Measurements from ENCODE around the gene NRG2. TPM values are rescaled to one million over a fixed set of nuclear protein-coding genes. Genes with fewer than 3 reads are reported as not detected.

Gene NRG2
- total RNA-seq, 1 experiment from 2014 or later, result 0.59 TPM

DNA sequence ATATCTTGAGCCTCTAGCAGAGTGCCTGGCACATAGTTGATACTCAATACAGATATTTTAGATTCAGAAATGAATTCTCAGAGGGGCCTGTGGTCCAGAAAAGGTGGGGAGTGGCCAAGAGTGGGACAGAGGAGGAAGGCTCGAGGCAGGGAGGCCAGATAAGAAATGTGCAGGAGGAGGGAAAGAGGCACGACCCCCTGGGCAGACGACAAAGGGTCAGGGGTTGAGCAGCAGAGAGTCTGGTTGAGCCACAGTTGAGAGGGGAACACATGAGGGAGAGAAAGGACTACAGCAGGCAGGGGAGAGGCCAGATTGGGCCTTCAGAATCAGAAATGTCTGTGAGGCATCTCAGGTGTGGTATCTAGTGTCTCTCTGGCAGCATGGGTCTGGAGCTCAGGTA is 158.4 kb downstream of the NRG2 start:
- no TSS peak for BruUV-seq (replicated peaks)
- no peaks in the 10 kb centered on the region for H3K9me3 ChIP-seq
- TF ChIP-seq, protein P1, sequence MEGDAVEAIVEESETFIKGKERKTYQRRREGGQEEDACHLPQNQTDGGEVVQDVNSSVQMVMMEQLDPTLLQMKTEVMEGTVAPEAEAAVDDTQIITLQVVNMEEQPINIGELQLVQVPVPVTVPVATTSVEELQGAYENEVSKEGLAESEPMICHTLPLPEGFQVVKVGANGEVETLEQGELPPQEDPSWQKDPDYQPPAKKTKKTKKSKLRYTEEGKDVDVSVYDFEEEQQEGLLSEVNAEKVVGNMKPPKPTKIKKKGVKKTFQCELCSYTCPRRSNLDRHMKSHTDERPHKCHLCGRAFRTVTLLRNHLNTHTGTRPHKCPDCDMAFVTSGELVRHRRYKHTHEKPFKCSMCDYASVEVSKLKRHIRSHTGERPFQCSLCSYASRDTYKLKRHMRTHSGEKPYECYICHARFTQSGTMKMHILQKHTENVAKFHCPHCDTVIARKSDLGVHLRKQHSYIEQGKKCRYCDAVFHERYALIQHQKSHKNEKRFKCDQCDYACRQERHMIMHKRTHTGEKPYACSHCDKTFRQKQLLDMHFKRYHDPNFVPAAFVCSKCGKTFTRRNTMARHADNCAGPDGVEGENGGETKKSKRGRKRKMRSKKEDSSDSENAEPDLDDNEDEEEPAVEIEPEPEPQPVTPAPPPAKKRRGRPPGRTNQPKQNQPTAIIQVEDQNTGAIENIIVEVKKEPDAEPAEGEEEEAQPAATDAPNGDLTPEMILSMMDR (IDR thresholded peaks at IDR 0.05; ENCODE audit: insufficient read depth in 1 of 2, low read depth in 1 of 2, low read length in 1 of 2, severe bottlenecking in 1 of 2, unreplicated experiment in 1 of 2), result no peak
- intact Hi-C loops (cut with micrococcal nuclease; ENCODE audit: unreplicated experiment), result no loop called here
- Mint-ChIP-seq H3K4me3 (ENCODE audit: unreplicated experiment) (no peak overlapping the region), H3K27me3 (ENCODE audit: insufficient read depth, unreplicated experiment) (peaks cover 15% of the 10 kb centered on the region), H3K4me1 (ENCODE audit: low read depth, unreplicated experiment) (no peaks in the 10 kb centered on the region), H3K36me3 (ENCODE audit: insufficient read depth, unreplicated experiment) (no peaks in the 10 kb centered on the region), H3K9me3 (ENCODE audit: unreplicated experiment) (no peaks in the 10 kb centered on the region), H3K27ac (ENCODE audit: unreplicated experiment) (no peak overlapping the region)
- no peaks in the 10 kb centered on the region for H3K36me3 ChIP-seq (ENCODE audit: control insufficient read depth, insufficient read depth, low read length)
- H3K4me1 ChIP-seq, result no peaks in the 10 kb centered on the region
- no peaks in the 10 kb centered on the region for H3K27me3 ChIP-seq (replicated peaks; ENCODE audit: control insufficient read depth, insufficient read depth, low read length)
- ChIA-PET CTCF (no interaction called here), POLR2A (no interaction called here)
- H3K4me3 ChIP-seq (ENCODE audit: low read depth, low read length), result no peak overlapping the region
- no peak for DNase-seq

DNA sequence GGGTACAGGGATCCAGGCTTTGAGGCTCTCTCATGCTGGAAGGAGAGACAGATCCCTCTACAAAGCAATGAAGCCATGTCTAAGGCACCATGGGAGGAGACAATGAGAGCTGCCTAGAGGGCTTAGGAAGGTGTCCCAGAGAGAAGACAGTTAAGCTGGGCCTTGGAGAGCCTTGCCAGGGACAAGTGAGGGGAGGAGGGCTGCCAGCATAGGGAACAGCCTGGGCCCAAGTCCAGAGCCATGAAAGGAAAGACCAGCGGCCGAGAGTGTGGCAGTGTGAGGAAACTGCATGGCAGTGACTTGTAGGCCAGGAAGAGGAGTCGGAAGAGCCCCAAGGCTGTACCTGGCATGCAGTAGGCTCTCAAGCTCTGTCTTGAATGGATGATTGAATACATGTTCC is 159.0 kb downstream of the NRG2 start:
- H3K4me3 ChIP-seq (ENCODE audit: low read depth, low read length), result no peak overlapping the region
- H3K9me3 ChIP-seq, result no peaks in the 10 kb centered on the region
- BruUV-seq (replicated peaks), result no TSS peak
- intact Hi-C loops (cut with micrococcal nuclease; ENCODE audit: unreplicated experiment), result no loop called here
- H3K36me3 Mint-ChIP-seq (ENCODE audit: insufficient read depth, unreplicated experiment), result no peaks in the 10 kb centered on the region
- H3K36me3 ChIP-seq (ENCODE audit: control insufficient read depth, insufficient read depth, low read length), result no peaks in the 10 kb centered on the region
- TF ChIP-seq, protein P1 (IDR thresholded peaks at IDR 0.05; ENCODE audit: insufficient read depth in 1 of 2, low read depth in 1 of 2, low read length in 1 of 2, severe bottlenecking in 1 of 2, unreplicated experiment in 1 of 2), result no peak
- ChIA-PET CTCF (no interaction called here), POLR2A (no interaction called here)
- no peak overlapping the region for H3K4me3 Mint-ChIP-seq (ENCODE audit: unreplicated experiment)
- no peaks in the 10 kb centered on the region for H3K4me1 Mint-ChIP-seq (ENCODE audit: low read depth, unreplicated experiment)
- H3K4me1 ChIP-seq, result no peaks in the 10 kb centered on the region
- H3K27me3 Mint-ChIP-seq (ENCODE audit: insufficient read depth, unreplicated experiment), result peaks cover 15% of the 10 kb centered on the region
- H3K9me3 Mint-ChIP-seq (ENCODE audit: unreplicated experiment), result no peaks in the 10 kb centered on the region
- H3K27ac Mint-ChIP-seq (ENCODE audit: unreplicated experiment), result no peak overlapping the region
- DNase-seq, result no peak
- H3K27me3 ChIP-seq (replicated peaks; ENCODE audit: control insufficient read depth, insufficient read depth, low read length), result no peaks in the 10 kb centered on the region

DNA sequence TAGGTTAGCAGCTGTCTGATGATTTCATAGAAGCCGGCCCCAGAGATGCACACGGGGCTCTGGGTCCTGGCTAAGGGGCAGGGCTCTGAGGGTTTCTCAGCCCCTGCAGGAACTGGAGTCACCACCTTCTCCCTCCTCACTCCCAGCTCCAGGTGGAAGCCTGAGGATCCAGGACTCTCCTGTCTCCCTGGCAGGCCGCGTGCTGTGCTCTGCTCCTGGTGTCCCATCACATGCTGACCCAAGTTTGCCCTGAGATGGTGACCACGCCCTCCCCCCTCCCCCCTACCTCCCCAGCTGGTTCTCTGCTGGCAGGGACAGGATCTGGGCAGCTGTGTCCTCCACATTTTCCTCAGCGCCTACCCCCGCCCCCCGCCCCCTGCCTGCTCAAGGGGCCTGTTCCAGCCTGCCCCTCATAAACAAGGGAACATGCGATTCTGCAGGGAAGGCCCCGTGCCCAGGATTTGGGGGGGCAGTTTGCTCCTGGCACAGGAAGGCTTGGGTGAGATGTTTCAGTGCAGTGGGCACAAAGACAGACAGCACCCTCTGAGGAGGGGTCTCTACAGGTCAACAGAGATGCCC is 160.0 kb downstream of the NRG2 start:
- H3K27me3 ChIP-seq (replicated peaks; ENCODE audit: control insufficient read depth, insufficient read depth, low read length), result no peaks in the 10 kb centered on the region
- no peak overlapping the region for H3K4me3 ChIP-seq (ENCODE audit: low read depth, low read length)
- no peak overlapping the region for H3K27ac Mint-ChIP-seq (ENCODE audit: unreplicated experiment)
- H3K27me3 Mint-ChIP-seq (ENCODE audit: insufficient read depth, unreplicated experiment), result peaks cover 13% of the 10 kb centered on the region
- H3K4me1 ChIP-seq, result no peaks in the 10 kb centered on the region
- H3K9me3 ChIP-seq, result no peaks in the 10 kb centered on the region
- BruUV-seq (replicated peaks), result no TSS peak
- H3K4me3 Mint-ChIP-seq (ENCODE audit: unreplicated experiment), result no peak overlapping the region
- TF ChIP-seq, protein P1 (IDR thresholded peaks at IDR 0.05; ENCODE audit: insufficient read depth in 1 of 2, low read depth in 1 of 2, low read length in 1 of 2, severe bottlenecking in 1 of 2, unreplicated experiment in 1 of 2), result no peak
- intact Hi-C loops (cut with micrococcal nuclease; ENCODE audit: unreplicated experiment), result no loop called here
- no peak for DNase-seq
- no peaks in the 10 kb centered on the region for H3K4me1 Mint-ChIP-seq (ENCODE audit: low read depth, unreplicated experiment)
- no peaks in the 10 kb centered on the region for H3K36me3 Mint-ChIP-seq (ENCODE audit: insufficient read depth, unreplicated experiment)
- H3K9me3 Mint-ChIP-seq (ENCODE audit: unreplicated experiment), result no peaks in the 10 kb centered on the region
- POLR2A ChIA-PET, result no interaction called here
- CTCF ChIA-PET, result no interaction called here
- no peaks in the 10 kb centered on the region for H3K36me3 ChIP-seq (ENCODE audit: control insufficient read depth, insufficient read depth, low read length)

Data from Caco-2 (cell line).